Astrocyte of the cerebellum (primary cell): ENCODE measurements around the gene PHF21B.

ENCODE experiments used
- DNase-seq: peaks from one replicate; pipeline ENCODE4 v3.0.0-alpha.2; 2011; ENCODE audit warnings: low read depth
- H3K4me3 ChIP-seq: 2 replicates; pipeline ENCODE4 v1.5.1; 2011; ENCODE audit warnings: mild to moderate bottlenecking, low read depth, low read length, moderate library complexity
- in situ Hi-C: cut with HindIII; loops from 2 replicates; pipeline ENCODE4 v1.10.0; 2017; ENCODE audit warnings: low sequenced_read_pairs
- TF ChIP-seq, protein P1 (sequence below): IDR thresholded peaks from 2 replicates; pipeline ENCODE4 v1.5.1; 2012; ENCODE audit warnings: low read length, low read depth, moderate library complexity, mild to moderate bottlenecking; ENCODE audit errors: missing control alignments

PHF21B gene

DNA sequence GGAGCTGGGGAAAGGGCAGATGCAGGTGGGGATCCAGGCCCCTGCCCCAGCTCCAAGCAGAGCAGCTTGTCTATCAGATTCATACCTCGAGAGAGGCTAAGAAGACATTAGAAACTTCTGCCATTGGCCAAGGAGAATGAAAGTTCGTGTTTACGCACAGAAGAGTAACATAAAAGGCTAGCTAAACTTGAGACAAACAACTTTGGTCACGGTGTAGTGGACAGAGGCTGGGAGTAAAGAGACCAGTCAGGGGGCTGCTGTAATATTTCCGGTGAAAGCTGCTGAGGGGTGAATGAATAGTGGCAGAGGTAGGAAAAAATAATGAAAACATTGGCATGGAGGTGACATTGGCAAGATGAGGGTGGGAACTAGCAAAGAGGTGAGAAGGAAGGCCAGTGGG lies 22.9 kb downstream of the PHF21B start:
- DNase-seq: no peak
- in situ Hi-C loops: no loop called here
- TF ChIP-seq, protein P1, sequence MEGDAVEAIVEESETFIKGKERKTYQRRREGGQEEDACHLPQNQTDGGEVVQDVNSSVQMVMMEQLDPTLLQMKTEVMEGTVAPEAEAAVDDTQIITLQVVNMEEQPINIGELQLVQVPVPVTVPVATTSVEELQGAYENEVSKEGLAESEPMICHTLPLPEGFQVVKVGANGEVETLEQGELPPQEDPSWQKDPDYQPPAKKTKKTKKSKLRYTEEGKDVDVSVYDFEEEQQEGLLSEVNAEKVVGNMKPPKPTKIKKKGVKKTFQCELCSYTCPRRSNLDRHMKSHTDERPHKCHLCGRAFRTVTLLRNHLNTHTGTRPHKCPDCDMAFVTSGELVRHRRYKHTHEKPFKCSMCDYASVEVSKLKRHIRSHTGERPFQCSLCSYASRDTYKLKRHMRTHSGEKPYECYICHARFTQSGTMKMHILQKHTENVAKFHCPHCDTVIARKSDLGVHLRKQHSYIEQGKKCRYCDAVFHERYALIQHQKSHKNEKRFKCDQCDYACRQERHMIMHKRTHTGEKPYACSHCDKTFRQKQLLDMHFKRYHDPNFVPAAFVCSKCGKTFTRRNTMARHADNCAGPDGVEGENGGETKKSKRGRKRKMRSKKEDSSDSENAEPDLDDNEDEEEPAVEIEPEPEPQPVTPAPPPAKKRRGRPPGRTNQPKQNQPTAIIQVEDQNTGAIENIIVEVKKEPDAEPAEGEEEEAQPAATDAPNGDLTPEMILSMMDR: no peak
- H3K4me3 ChIP-seq: no peak overlapping the region

DNA sequence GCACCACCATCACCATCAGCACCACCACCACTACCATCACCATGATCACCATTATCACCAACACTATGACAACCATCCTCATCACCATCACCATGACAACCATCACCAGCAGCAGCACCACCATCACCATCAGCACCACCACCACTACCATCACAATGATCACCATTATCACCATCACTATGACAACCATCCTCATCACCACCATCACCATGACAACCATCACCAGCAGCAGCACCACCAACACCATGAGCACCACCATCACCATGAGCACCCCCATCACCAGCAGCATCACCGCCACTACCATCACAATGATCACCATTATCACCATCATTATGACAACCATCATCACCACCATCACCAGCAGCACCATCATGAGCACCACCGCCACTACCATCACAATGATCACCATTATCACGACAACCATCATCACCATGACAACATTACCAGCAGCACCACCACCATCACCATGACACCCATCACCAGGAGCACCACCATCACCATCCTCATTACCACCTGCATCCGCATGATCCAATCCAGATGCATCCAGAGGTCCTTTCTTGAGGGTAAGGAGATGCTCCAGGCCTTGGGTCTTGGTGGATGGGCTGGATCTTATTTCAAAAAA lies 23.8 kb downstream of the PHF21B start:
- in situ Hi-C loops: no loop called here
- no peak for DNase-seq
- TF ChIP-seq, protein P1: no peak
- H3K4me3 ChIP-seq: no peak overlapping the region

DNA sequence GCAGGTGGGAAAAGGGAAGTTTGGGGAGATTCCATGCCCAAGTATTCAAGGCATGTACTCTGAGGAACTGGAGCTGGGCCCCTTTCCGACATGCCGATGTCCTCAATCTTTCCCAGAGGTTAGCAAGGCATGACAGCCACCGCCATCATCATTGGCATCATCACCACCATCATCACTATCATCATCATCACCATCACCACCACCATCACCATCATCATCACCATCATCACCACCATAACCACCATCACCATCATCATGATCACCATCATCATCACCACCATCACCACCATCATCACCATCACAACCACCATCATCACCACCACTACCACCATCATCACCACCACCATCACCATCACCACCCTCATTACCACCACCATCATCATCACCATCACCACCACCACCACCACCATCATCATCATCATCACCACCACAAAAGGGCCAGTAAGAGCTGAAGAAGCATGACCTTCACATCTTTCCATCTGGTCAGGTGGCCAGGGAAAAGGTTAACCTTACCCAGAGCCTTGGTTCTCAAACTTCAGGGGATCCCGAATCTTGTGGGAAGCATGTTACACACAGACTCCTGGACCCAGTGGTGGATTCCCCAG lies 25.8 kb downstream of the PHF21B start:
- TF ChIP-seq, protein P1: no peak
- in situ Hi-C loops: loop anchor here (5.0 kb wide), 1 partner anchor 68 kb away; no protein-coding TSS in a partner anchor
- no peak for DNase-seq
- H3K4me3 ChIP-seq: no peak overlapping the region

DNA sequence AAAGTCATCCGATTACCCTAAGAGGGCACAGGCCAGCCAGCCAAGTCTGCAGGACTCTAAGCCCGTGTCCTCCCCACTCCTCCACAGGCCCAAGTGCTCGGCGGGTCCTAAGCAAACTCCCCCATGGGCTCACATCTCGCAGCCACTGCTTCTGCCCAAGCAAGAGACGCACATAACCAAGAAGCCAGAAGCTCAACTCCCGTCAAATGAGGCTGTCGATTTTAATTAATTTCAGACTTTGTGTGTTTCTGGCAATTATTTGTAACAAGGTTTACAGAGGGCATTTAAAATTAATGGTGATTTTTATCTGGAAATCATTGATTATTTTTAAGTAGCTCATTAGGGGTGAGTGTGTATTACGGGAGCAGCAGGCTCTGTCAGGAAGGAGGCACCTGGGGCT lies 27.4 kb downstream of the PHF21B start:
- no peak overlapping the region for H3K4me3 ChIP-seq
- DNase-seq: no peak
- TF ChIP-seq, protein P1: no peak
- in situ Hi-C loops: loop anchor here (5.0 kb wide), 1 partner anchor 70 kb away; no protein-coding TSS in a partner anchor

DNA sequence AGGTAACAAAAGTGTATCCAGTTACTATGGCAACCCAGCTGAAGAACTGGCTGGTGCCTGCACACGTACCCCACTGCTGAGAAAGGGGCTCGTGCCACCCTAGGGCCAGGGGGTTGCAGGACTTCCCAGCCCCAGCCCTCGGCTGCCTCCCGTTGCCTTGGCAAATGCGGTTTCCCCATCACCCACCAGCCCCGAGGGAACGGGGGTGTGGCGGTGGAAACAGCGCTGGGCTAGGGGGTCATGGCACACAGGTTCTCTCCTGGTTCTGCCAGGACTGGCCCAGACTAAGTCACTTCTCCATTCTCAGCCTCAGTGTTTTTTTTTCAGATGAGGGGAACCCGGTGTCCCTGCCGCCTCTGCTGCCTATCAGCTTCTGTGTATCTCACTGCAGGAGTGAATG lies 27.9 kb downstream of the PHF21B start:
- no peak overlapping the region for H3K4me3 ChIP-seq
- no peak for DNase-seq
- TF ChIP-seq, protein P1: no peak
- in situ Hi-C loops: loop anchor here (5.0 kb wide), 1 partner anchor 70 kb away; no protein-coding TSS in a partner anchor

DNA sequence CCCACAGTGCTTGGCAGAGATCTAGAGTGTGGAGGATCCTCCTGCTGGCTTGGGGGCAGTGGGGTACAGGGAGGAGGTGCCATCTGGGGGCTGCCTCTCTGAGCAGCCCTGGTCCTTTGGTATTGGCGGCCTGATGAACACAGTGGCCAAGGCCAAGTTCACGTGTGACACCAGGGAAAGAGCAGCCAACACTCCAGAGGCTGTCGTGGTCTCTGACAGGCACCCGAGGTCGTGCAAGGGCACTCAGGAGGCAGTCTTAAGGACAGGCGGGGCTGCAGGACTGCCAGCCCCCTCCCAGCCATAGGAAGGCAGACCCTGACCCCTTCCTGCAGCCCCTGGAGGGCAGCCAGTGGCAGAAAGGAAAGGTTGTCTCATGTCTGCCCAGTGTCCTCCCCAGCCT lies 30.7 kb downstream of the PHF21B start:
- TF ChIP-seq, protein P1: no peak
- in situ Hi-C loops: no loop called here
- no peak for DNase-seq
- no peak overlapping the region for H3K4me3 ChIP-seq
